Liver (tissue), 9 donors: ENCODE results near the gene ANKDD1A. TPM values are rescaled to one million over a fixed set of nuclear protein-coding genes. Genes with fewer than 3 reads are reported as not detected.

Experiments used
- DNase-seq: peaks from one replicate; pipeline ENCODE4 v3.0.0-alpha.2; 2017; ENCODE audit warnings: low spot score
- H3K27ac ChIP-seq, 2 donors: one replicate each; pipeline ENCODE4 v1.7.0; 2013; ENCODE audit warnings: inconsistent platforms in 2 of 2, low read length in 2 of 2, control low read depth in 1 of 2, low read depth in 1 of 2, mild to moderate bottlenecking in 1 of 2
- H3K27me3 ChIP-seq, 4 donors: one replicate each; pipeline versions ENCODE4 v1.6.1 to v1.7.0; 2013; ENCODE audit warnings: low read length in 3 of 4, inconsistent platforms in 1 of 4, mild to moderate bottlenecking in 1 of 4, moderate library complexity in 1 of 4; ENCODE audit not compliant: control insufficient read depth in 4 of 4, insufficient read depth in 4 of 4
- H3K36me3 ChIP-seq, 4 donors: one replicate each; pipeline versions ENCODE4 v1.6.1 to v1.7.0; 2013; ENCODE audit warnings: low read length in 3 of 4, mild to moderate bottlenecking in 3 of 4, low read depth in 1 of 4, moderate library complexity in 1 of 4; ENCODE audit not compliant: control insufficient read depth in 4 of 4, insufficient read depth in 3 of 4
- H3K4me1 ChIP-seq, 4 donors: one replicate each; pipeline versions ENCODE4 v1.6.1 to v1.7.0; 2013; ENCODE audit warnings: low read length in 3 of 4, mild to moderate bottlenecking in 3 of 4, moderate library complexity in 1 of 4; ENCODE audit not compliant: control insufficient read depth in 4 of 4, insufficient read depth in 4 of 4
- H3K4me3 ChIP-seq, 3 donors: one replicate each; pipeline versions ENCODE4 v1.6.1 to v1.7.0; 2013; ENCODE audit warnings: low read length in 3 of 3, control low read depth in 1 of 3, low read depth in 1 of 3, mild to moderate bottlenecking in 1 of 3
- H3K9ac ChIP-seq, 2 donors: one replicate each; pipeline ENCODE4 v1.7.0; 2013; ENCODE audit warnings: low read length in 2 of 2, mild to moderate bottlenecking in 2 of 2, moderate library complexity in 2 of 2, control low read depth in 1 of 2, low read depth in 1 of 2
- H3K9me3 ChIP-seq, 4 donors: one replicate each; pipeline versions ENCODE4 v1.6.1 to v1.7.0; 2013; ENCODE audit warnings: low read length in 3 of 4; ENCODE audit not compliant: control insufficient read depth in 4 of 4
- ATF3 ChIP-seq: IDR thresholded peaks from 2 replicates; pipeline ENCODE4 v1.6.1; 2016; ENCODE audit warnings: antibody characterized with exemption
- CTCF ChIP-seq: fragments of 150-350 bp; IDR thresholded peaks from 2 replicates; pipeline ENCODE4 v1.5.1; 2017; ENCODE audit warnings: improper control_type of control experiment, low read depth, low read length; ENCODE audit not compliant: missing input control
- EGR1 ChIP-seq, 2 donors: IDR thresholded peaks; 2 replicates each; pipeline ENCODE4 v1.6.1; 2016 to 2018; ENCODE audit warnings: antibody characterized with exemption in 2 of 2, low read depth in 2 of 2
- FOXA1 ChIP-seq: IDR thresholded peaks from 2 replicates; pipeline ENCODE4 v1.6.1; 2016; ENCODE audit warnings: antibody characterized with exemption
- FOXA2 ChIP-seq: IDR thresholded peaks from 2 replicates; pipeline ENCODE4 v1.6.1; 2016; ENCODE audit warnings: antibody characterized with exemption
- GABPA ChIP-seq, 2 donors: IDR thresholded peaks in 1 of 2; conservative IDR thresholded peaks in 1 of 2; 2 replicates each; pipeline ENCODE4 v1.6.1; 2016; ENCODE audit warnings: antibody characterized with exemption in 2 of 2, mild to moderate bottlenecking in 1 of 2, moderate library complexity in 1 of 2
- HNF4A ChIP-seq, 2 donors: conservative IDR thresholded peaks; 2 replicates each; pipeline ENCODE4 v1.6.1; 2016; ENCODE audit warnings: antibody characterized with exemption in 2 of 2, mild to moderate bottlenecking in 2 of 2
- HNF4G ChIP-seq: IDR thresholded peaks from 2 replicates; pipeline ENCODE4 v1.6.1; 2016; ENCODE audit warnings: antibody characterized with exemption
- JUND ChIP-seq, 2 donors: IDR thresholded peaks; 2 replicates each; pipeline ENCODE4 v1.6.1; 2016; ENCODE audit warnings: antibody characterized with exemption in 2 of 2
- MAX ChIP-seq: IDR thresholded peaks from 2 replicates; pipeline ENCODE4 v1.6.1; 2016; ENCODE audit warnings: antibody characterized with exemption
- NR2F2 ChIP-seq: IDR thresholded peaks from 2 replicates; pipeline ENCODE4 v1.6.1; 2016; ENCODE audit warnings: antibody characterized with exemption
- RAD21 ChIP-seq, 2 donors: IDR thresholded peaks; 2 replicates each; pipeline ENCODE4 v1.6.1; 2016; ENCODE audit warnings: antibody characterized with exemption in 2 of 2, mild to moderate bottlenecking in 2 of 2
- REST ChIP-seq: IDR thresholded peaks from 2 replicates; pipeline ENCODE4 v1.6.1; 2016; ENCODE audit warnings: antibody characterized with exemption, mild to moderate bottlenecking
- RXRA ChIP-seq, 2 donors: IDR thresholded peaks; 2 replicates each; pipeline ENCODE4 v1.6.1; 2017 to 2018; ENCODE audit warnings: antibody characterized with exemption in 2 of 2, mild to moderate bottlenecking in 1 of 2
- SP1 ChIP-seq: IDR thresholded peaks from 2 replicates; pipeline ENCODE4 v1.6.1; 2018; ENCODE audit warnings: antibody characterized with exemption, mild to moderate bottlenecking
- TAF1 ChIP-seq: conservative IDR thresholded peaks from 2 replicates; pipeline ENCODE4 v1.6.1; 2016; ENCODE audit warnings: antibody characterized with exemption, mild to moderate bottlenecking
- YY1 ChIP-seq: IDR thresholded peaks from 2 replicates; pipeline ENCODE4 v1.6.1; 2016; ENCODE audit warnings: antibody characterized with exemption, mild to moderate bottlenecking
- ZBTB33 ChIP-seq: IDR thresholded peaks from 2 replicates; pipeline ENCODE4 v1.6.1; 2016; ENCODE audit warnings: antibody characterized with exemption
- WGBS: extraction: QIAGEN DNeasy Blood & Tissue Kit; methylation state at CpG from one replicate; pipeline ENCODE4 v1.1.7; 2013; 5-methylcytosine and 5-hydroxymethylcytosine counted together
- polyA plus RNA-seq, 2 donors: library from polyadenylated mRNA; stranded (reverse) in 1 of 2; unstranded in 1 of 2; fragments of 200-250 nt in 1 of 2; fragments of >200 nt in 1 of 2; fragmentation: Nextera tagmentation in 1 of 2; extraction: Ambion mirVana in 1 of 2; gene quantifications; one replicate each; pipeline versions ENCODE4 v1.2.1 to v1.2.3, GENCODE V29; 2013 to 2015
- total RNA-seq, 2 donors: library from RNA; depleted of rRNA; stranded (reverse); fragments of >200 nt; gene quantifications; one replicate each; pipeline ENCODE4 v1.2.3, GENCODE V29; 2014
- donor health status: healthy.
- donor health status: healthy.
- donor health status: healthy.
- donor health status: healthy.
- donor health status: healthy.

Gene ANKDD1A
- total and polyA plus RNA-seq, 4 donors: 0.32 to 1.0 (median 0.59) TPM

GRCh38 chr15:64892847-64893403, 18.8 kb upstream of the ANKDD1A start:
- no peak for TF ChIP-seq ATF3
- TF ChIP-seq MAX: no peak
- TF ChIP-seq RXRA (IDR thresholded peaks at IDR 0.05): no peak
- TF ChIP-seq EGR1 (IDR thresholded peaks at IDR 0.05; ENCODE audit: low read depth in 2 of 2): no peak
- no peak for TF ChIP-seq GABPA (IDR thresholded peaks at IDR 0.05 in 1 of 2, conservative IDR thresholded peaks at IDR 0.05 in 1 of 2)
- TF ChIP-seq SP1: no peak
- no peak for TF ChIP-seq YY1
- TF ChIP-seq HNF4G: no peak
- TF ChIP-seq JUND (IDR thresholded peaks at IDR 0.05): no peak

GRCh38 chr15:64893481-64894394, 18.0 kb upstream of the ANKDD1A start:
- 48% methylated on average over 44 of the region's 44 CpGs for WGBS
- H3K27me3 ChIP-seq: no peaks in the 10 kb centered on the region
- H3K36me3 ChIP-seq: no peaks in the 10 kb centered on the region
- H3K27ac ChIP-seq: peak overlapping the region; percentile 76 to 88
- DNase-seq: peak; percentile 85
- H3K9ac ChIP-seq: no peak overlapping the region
- H3K9me3 ChIP-seq: no peaks in the 10 kb centered on the region
- peaks cover 0 to 19% (median 7%) of the 10 kb centered on the region in 4 donors for H3K4me1 ChIP-seq
- H3K4me3 ChIP-seq: no peak overlapping the region
- TF ChIP-seq RXRA (IDR thresholded peaks at IDR 0.05) (no peak), GABPA (IDR thresholded peaks at IDR 0.05 in 1 of 2, conservative IDR thresholded peaks at IDR 0.05 in 1 of 2) (no peak), MAX (peak; percentile 62), SP1 (peak; percentile 25), CTCF (no peak), FOXA1 (no peak), ZBTB33 (no peak), FOXA2 (no peak), HNF4G (no peak), RAD21 (IDR thresholded peaks at IDR 0.05) (no peak), TAF1 (no peak), YY1 (peak; percentile 45), JUND (IDR thresholded peaks at IDR 0.05) (peak; percentile 43 to 54), EGR1 (IDR thresholded peaks at IDR 0.05; ENCODE audit: low read depth in 2 of 2) (no peak), HNF4A (conservative IDR thresholded peaks at IDR 0.05) (no peak), REST (no peak), ATF3 (no peak), NR2F2 (no peak)

More at GRCh38 chr15:64892847-64893403, 18.8 kb upstream of the ANKDD1A start:
- DNase-seq: no peak
- peak overlapping the region; percentile 76 to 88 for H3K27ac ChIP-seq
- H3K9me3 ChIP-seq: no peaks in the 10 kb centered on the region
- H3K27me3 ChIP-seq: no peaks in the 10 kb centered on the region
- whole genome bisulfite sequencing: 91% methylated on average over 8 of the region's 8 CpGs
- H3K9ac ChIP-seq: peak overlapping the region in 1 of 2 donors; percentile 7
- no peak overlapping the region for H3K4me3 ChIP-seq
- H3K4me1 ChIP-seq: peaks cover 0 to 18% (median 7%) of the 10 kb centered on the region in 4 donors
- H3K36me3 ChIP-seq: no peaks in the 10 kb centered on the region
